GM23338 (cell line): ENCODE measurements around the gene TMEM178B. TPM values are rescaled to one million over a fixed set of nuclear protein-coding genes. Genes with fewer than 3 reads are reported as not detected.

Experiments used
- CTCF ChIP-seq, 2 experiments: fragments of 200-600 bp in 1 of 2; sonication (generic) in 1 of 2; conservative IDR thresholded peaks; 2 replicates each; pipeline versions ENCODE4 v1.5.1 to v1.6.1; 2016 to 2017; ENCODE audit warnings: antibody characterized with exemption in 2 of 2, low read depth in 2 of 2, mild to moderate bottlenecking in 2 of 2, moderate library complexity in 1 of 2
- REST ChIP-seq: IDR thresholded peaks from one replicate; pipeline ENCODE4 v1.6.1; 2018; ENCODE audit warnings: antibody characterized with exemption; ENCODE audit not compliant: unreplicated experiment
- ZNF462 ChIP-seq: fragments of 250-450 bp; sonication (Bioruptor Pico); IDR thresholded peaks from 2 replicates; pipeline ENCODE4 v1.5.0; 2020; ENCODE audit warnings: mild to moderate bottlenecking, moderate library complexity
- polyA plus RNA-seq: library from polyadenylated mRNA; unstranded; fragments of >200 nt; fragmentation: Nextera tagmentation; extraction: Ambion mirVana; gene quantifications from 2 replicates; pipeline ENCODE4 v1.2.1, GENCODE V29; 2016
- total RNA-seq: library from RNA; depleted of rRNA; stranded (reverse); fragments of >200 nt; shearing (Covaris generic); gene quantifications from 2 replicates; pipeline ENCODE4 v1.2.3, GENCODE V29; 2014

The TMEM178B gene
- total and polyA plus RNA-seq, 2 experiments from 2014 or later, result 4.9 to 15.6 TPM

- TF ChIP-seq ZNF462 (no peak), CTCF (conservative IDR thresholded peaks at IDR 0.05; ENCODE audit: low read depth in 2 of 2) (no peak), REST (no peak)
These were observed 315.4 kb downstream of the TMEM178B start (continued) for GRCh38 chr7:141389140-141389796.
